Measurements from ENCODE around the gene DHRS3. TPM values are rescaled to one million over a fixed set of nuclear protein-coding genes. Genes with fewer than 3 reads are reported as not detected.
A peak's percentile ranks its signal among the peaks of the same experiment; 100 is the strongest.

DHRS3 gene
- total RNA-seq, 6 experiments from 2014 or later = 6.0 to 29.1 (median 27.1) TPM

DNA sequence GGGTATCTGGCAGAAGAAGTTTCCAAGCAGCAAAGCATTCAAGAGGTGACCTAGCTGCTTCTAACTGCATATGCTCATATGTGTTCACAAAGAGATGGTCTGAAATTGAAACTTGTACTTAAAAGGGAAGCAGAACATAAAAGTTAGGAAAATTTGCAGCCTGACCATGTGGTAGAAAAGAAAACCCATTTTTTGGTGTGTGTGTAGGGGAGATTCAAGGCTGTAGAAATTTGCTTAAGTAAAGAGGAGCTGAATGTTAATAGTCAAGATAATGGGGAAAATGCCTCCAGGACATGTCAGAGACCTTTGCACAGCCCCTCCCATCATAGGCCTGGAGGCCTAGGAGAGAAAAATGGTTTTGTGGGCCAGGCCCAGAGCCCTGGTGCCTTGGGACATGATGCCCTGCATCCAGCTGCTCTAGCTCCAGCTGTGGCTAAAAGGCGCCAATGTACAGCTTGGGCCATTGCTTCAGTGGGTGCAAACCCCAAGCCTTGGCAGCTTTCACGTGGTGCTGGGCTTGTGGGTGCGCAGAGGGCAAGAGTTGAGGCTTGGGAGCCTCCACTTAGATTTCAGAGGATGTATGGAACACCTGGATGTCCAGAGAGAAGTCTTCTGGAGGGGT lies 54.9 kb downstream of the DHRS3 start:
- Mint-ChIP-seq H3K9me3 (peaks cover 30% of the 10 kb centered on the region), H3K36me3 (ENCODE audit: low read depth) (peaks cover 23% of the 10 kb centered on the region), H3K4me3 (no peak overlapping the region), H3K4me1 (ENCODE audit: low read depth) (peaks cover 4% of the 10 kb centered on the region), H3K27ac (no peak overlapping the region), H3K27me3 (ENCODE audit: insufficient read depth) (peaks cover 24% of the 10 kb centered on the region)
- TF ChIP-seq, protein P1, sequence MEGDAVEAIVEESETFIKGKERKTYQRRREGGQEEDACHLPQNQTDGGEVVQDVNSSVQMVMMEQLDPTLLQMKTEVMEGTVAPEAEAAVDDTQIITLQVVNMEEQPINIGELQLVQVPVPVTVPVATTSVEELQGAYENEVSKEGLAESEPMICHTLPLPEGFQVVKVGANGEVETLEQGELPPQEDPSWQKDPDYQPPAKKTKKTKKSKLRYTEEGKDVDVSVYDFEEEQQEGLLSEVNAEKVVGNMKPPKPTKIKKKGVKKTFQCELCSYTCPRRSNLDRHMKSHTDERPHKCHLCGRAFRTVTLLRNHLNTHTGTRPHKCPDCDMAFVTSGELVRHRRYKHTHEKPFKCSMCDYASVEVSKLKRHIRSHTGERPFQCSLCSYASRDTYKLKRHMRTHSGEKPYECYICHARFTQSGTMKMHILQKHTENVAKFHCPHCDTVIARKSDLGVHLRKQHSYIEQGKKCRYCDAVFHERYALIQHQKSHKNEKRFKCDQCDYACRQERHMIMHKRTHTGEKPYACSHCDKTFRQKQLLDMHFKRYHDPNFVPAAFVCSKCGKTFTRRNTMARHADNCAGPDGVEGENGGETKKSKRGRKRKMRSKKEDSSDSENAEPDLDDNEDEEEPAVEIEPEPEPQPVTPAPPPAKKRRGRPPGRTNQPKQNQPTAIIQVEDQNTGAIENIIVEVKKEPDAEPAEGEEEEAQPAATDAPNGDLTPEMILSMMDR (IDR thresholded peaks at IDR 0.05) = no peak
- no peak for DNase-seq

- peaks cover 20% of the 10 kb centered on the region for H3K27me3 Mint-ChIP-seq (ENCODE audit: insufficient read depth)
- DNase-seq = no peak
- H3K4me1 Mint-ChIP-seq (ENCODE audit: low read depth) = peaks cover 24% of the 10 kb centered on the region
- peaks cover 23% of the 10 kb centered on the region for H3K36me3 Mint-ChIP-seq (ENCODE audit: low read depth)
- H3K4me3 Mint-ChIP-seq = no peak overlapping the region
- TF ChIP-seq, protein P1 (IDR thresholded peaks at IDR 0.05) = no peak
- no peak overlapping the region for H3K27ac Mint-ChIP-seq
- H3K9me3 Mint-ChIP-seq = peaks cover 30% of the 10 kb centered on the region
These were observed 56.9 kb downstream of the DHRS3 start for GRCh38 chr1:12561121-12561520.

GRCh38 chr1:12556957-12557935 lies 60.8 kb downstream of the DHRS3 start:
- peaks cover 2% of the 10 kb centered on the region for H3K36me3 Mint-ChIP-seq (ENCODE audit: low read depth)
- peaks cover 21% of the 10 kb centered on the region for H3K27me3 Mint-ChIP-seq (ENCODE audit: insufficient read depth)
- peaks cover 35% of the 10 kb centered on the region for H3K4me1 Mint-ChIP-seq (ENCODE audit: low read depth)
- peak overlapping the region; percentile 11; the same call in 1 of the 2 replicates for H3K4me3 Mint-ChIP-seq
- no peak for DNase-seq
- TF ChIP-seq, protein P1 (IDR thresholded peaks at IDR 0.05) = no peak
- H3K9me3 Mint-ChIP-seq = peaks cover 3% of the 10 kb centered on the region
- peak overlapping the region; percentile 82 for H3K27ac Mint-ChIP-seq

GRCh38 chr1:12556368-12556930 lies 61.6 kb downstream of the DHRS3 start:
- H3K27ac Mint-ChIP-seq = peak overlapping the region; percentile 82
- no peaks in the 10 kb centered on the region for H3K9me3 Mint-ChIP-seq
- peak overlapping the region; percentile 11; the same call in 1 of the 2 replicates for H3K4me3 Mint-ChIP-seq
- no peaks in the 10 kb centered on the region for H3K36me3 Mint-ChIP-seq (ENCODE audit: low read depth)
- peaks cover 35% of the 10 kb centered on the region for H3K4me1 Mint-ChIP-seq (ENCODE audit: low read depth)
- TF ChIP-seq, protein P1 (IDR thresholded peaks at IDR 0.05) = no peak
- peaks cover 21% of the 10 kb centered on the region for H3K27me3 Mint-ChIP-seq (ENCODE audit: insufficient read depth)
- peak; percentile 83 for DNase-seq

GRCh38 chr1:12555411-12556367 lies 62.3 kb downstream of the DHRS3 start:
- Mint-ChIP-seq H3K27me3 (ENCODE audit: insufficient read depth) (peaks cover 19% of the 10 kb centered on the region), H3K27ac (no peak overlapping the region), H3K4me1 (ENCODE audit: low read depth) (peaks cover 35% of the 10 kb centered on the region), H3K9me3 (no peaks in the 10 kb centered on the region), H3K4me3 (no peak overlapping the region), H3K36me3 (ENCODE audit: low read depth) (no peaks in the 10 kb centered on the region)
- no peak for DNase-seq
- TF ChIP-seq, protein P1 (IDR thresholded peaks at IDR 0.05) = no peak
